ENCODE measurements around the gene ZSWIM1. TPM values are rescaled to one million over a fixed set of nuclear protein-coding genes. Genes with fewer than 3 reads are reported as not detected.

ZSWIM1 gene
- total RNA-seq, 1 donor from 2014 or later, result 13.3 TPM

GRCh38 chr20:45878076-45878761 lies 2.8 kb upstream of the ZSWIM1 start:
- DNase-seq (ENCODE audit: extremely low spot score, unreplicated experiment), result no peak
- Mint-ChIP-seq H3K27me3 (ENCODE audit: unreplicated experiment) (no peaks in the 10 kb centered on the region), H3K4me3 (ENCODE audit: unreplicated experiment) (no peak overlapping the region), H3K4me1 (ENCODE audit: unreplicated experiment) (peaks cover 15% of the 10 kb centered on the region), H3K9me3 (ENCODE audit: unreplicated experiment) (no peaks in the 10 kb centered on the region), H3K27ac (ENCODE audit: unreplicated experiment) (no peak overlapping the region), H3K36me3 (ENCODE audit: unreplicated experiment) (peaks cover 13% of the 10 kb centered on the region)
- no peak for TF ChIP-seq CTCF (IDR thresholded peaks at IDR 0.05)

- peaks cover 12% of the 10 kb centered on the region for H3K36me3 Mint-ChIP-seq (ENCODE audit: unreplicated experiment)
- no peaks in the 10 kb centered on the region for H3K9me3 Mint-ChIP-seq (ENCODE audit: unreplicated experiment)
- TF ChIP-seq CTCF (IDR thresholded peaks at IDR 0.05), result no peak
- peak overlapping the region; percentile 43 for H3K27ac Mint-ChIP-seq (ENCODE audit: unreplicated experiment)
- no peaks in the 10 kb centered on the region for H3K27me3 Mint-ChIP-seq (ENCODE audit: unreplicated experiment)
- peak overlapping the region; percentile 67 for H3K4me3 Mint-ChIP-seq (ENCODE audit: unreplicated experiment)
- H3K4me1 Mint-ChIP-seq (ENCODE audit: unreplicated experiment), result peaks cover 25% of the 10 kb centered on the region
- no peak for DNase-seq (ENCODE audit: extremely low spot score, unreplicated experiment)
Observed at GRCh38 chr20:45882469-45883099, 1.6 kb downstream of the ZSWIM1 start.

GRCh38 chr20:45883100-45883469 lies 2.1 kb downstream of the ZSWIM1 start:
- no peaks in the 10 kb centered on the region for H3K9me3 Mint-ChIP-seq (ENCODE audit: unreplicated experiment)
- H3K36me3 Mint-ChIP-seq (ENCODE audit: unreplicated experiment), result peaks cover 12% of the 10 kb centered on the region
- no peak for DNase-seq (ENCODE audit: extremely low spot score, unreplicated experiment)
- H3K4me3 Mint-ChIP-seq (ENCODE audit: unreplicated experiment), result peak overlapping the region; percentile 45
- no peaks in the 10 kb centered on the region for H3K27me3 Mint-ChIP-seq (ENCODE audit: unreplicated experiment)
- H3K27ac Mint-ChIP-seq (ENCODE audit: unreplicated experiment), result no peak overlapping the region
- TF ChIP-seq CTCF (IDR thresholded peaks at IDR 0.05), result no peak
- peaks cover 25% of the 10 kb centered on the region for H3K4me1 Mint-ChIP-seq (ENCODE audit: unreplicated experiment)

- TF ChIP-seq CTCF (IDR thresholded peaks at IDR 0.05), result no peak
- Mint-ChIP-seq H3K9me3 (ENCODE audit: unreplicated experiment) (no peaks in the 10 kb centered on the region), H3K4me1 (ENCODE audit: unreplicated experiment) (peaks cover 24% of the 10 kb centered on the region), H3K36me3 (ENCODE audit: unreplicated experiment) (peaks cover 12% of the 10 kb centered on the region), H3K27me3 (ENCODE audit: unreplicated experiment) (no peaks in the 10 kb centered on the region), H3K27ac (ENCODE audit: unreplicated experiment) (no peak overlapping the region), H3K4me3 (ENCODE audit: unreplicated experiment) (no peak overlapping the region)
- DNase-seq (ENCODE audit: extremely low spot score, unreplicated experiment), result no peak
Observed at GRCh38 chr20:45886590-45887345, 5.7 kb downstream of the ZSWIM1 start.

- peaks cover 24% of the 10 kb centered on the region for H3K4me1 Mint-ChIP-seq (ENCODE audit: unreplicated experiment)
- no peaks in the 10 kb centered on the region for H3K27me3 Mint-ChIP-seq (ENCODE audit: unreplicated experiment)
- H3K27ac Mint-ChIP-seq (ENCODE audit: unreplicated experiment), result no peak within 1 kb of the TSS
- no peak within 1 kb of the TSS for H3K4me3 Mint-ChIP-seq (ENCODE audit: unreplicated experiment)
- peaks cover 10% of the 10 kb centered on the region for H3K36me3 Mint-ChIP-seq (ENCODE audit: unreplicated experiment)
- no peak for TF ChIP-seq CTCF (IDR thresholded peaks at IDR 0.05)
- no peak for DNase-seq (ENCODE audit: extremely low spot score, unreplicated experiment)
- no peaks in the 10 kb centered on the region for H3K9me3 Mint-ChIP-seq (ENCODE audit: unreplicated experiment)
Observed at GRCh38 chr20:45887346-45887715, 6.3 kb downstream of the ZSWIM1 start, which contains the start of gene SPATA25. TSS of gene SPATA25 (minus strand) at chr20:45887622. CDS start at chr20:45887590, 32 bp downstream.
